Measurements from ENCODE around the gene GABRA6.
"Not testable (repeated sequence)": the region's sequence is repeated elsewhere in the genome, so short reads cannot be mapped to it uniquely, and the experiment has no call there.

The GABRA6 gene

GRCh38 chr5:161685461-161685860 lies at the start of gene GABRA6:
Gene GABRA6 (plus strand): TSS chr5:161685721. CDS start chr5:161685990, 269 bp downstream.
- no peak for DNase-seq

- DNase-seq = no peak
Measured at GRCh38 chr5:161637591-161637990, 47.9 kb upstream of the GABRA6 start.

GRCh38 chr5:161641444-161641843 lies 44.1 kb upstream of the GABRA6 start:
- DNase-seq = no peak

GRCh38 chr5:161645264-161645663 lies 40.3 kb upstream of the GABRA6 start:
- DNase-seq = no peak

- DNase-seq = not testable (repeated sequence)
Measured at GRCh38 chr5:161651926-161652325, 33.6 kb upstream of the GABRA6 start.

- no peak for DNase-seq
Measured at GRCh38 chr5:161660806-161661205, 24.7 kb upstream of the GABRA6 start.

GRCh38 chr5:161663431-161663830 lies 22.1 kb upstream of the GABRA6 start:
- DNase-seq = no peak

GRCh38 chr5:161676103-161676502 lies 9.4 kb upstream of the GABRA6 start:
- peak; percentile 16 for DNase-seq

- no peak for DNase-seq
Measured at GRCh38 chr5:161686149-161686548, 628 bp downstream of the GABRA6 start.

GRCh38 chr5:161686881-161687280 lies 1.4 kb downstream of the GABRA6 start:
- no peak for DNase-seq

- DNase-seq = no peak
Measured at GRCh38 chr5:161687316-161687715, 1.8 kb downstream of the GABRA6 start.

- DNase-seq = no peak
Measured at GRCh38 chr5:161691911-161692310, 6.4 kb downstream of the GABRA6 start.

- no peak for DNase-seq
Measured at GRCh38 chr5:161697001-161697400, 11.5 kb downstream of the GABRA6 start.

- no peak for DNase-seq
Measured at GRCh38 chr5:161700065-161700464, 14.5 kb downstream of the GABRA6 start.

GRCh38 chr5:161703528-161703927 lies 18.0 kb downstream of the GABRA6 start:
- DNase-seq = no peak

GRCh38 chr5:161707382-161707781 lies 21.9 kb downstream of the GABRA6 start:
- DNase-seq = no peak

- no peak for DNase-seq
Measured at GRCh38 chr5:161709239-161709638, 23.7 kb downstream of the GABRA6 start.

GRCh38 chr5:161713042-161713441 lies 27.5 kb downstream of the GABRA6 start:
- DNase-seq = no peak

GRCh38 chr5:161719157-161719556 lies 33.6 kb downstream of the GABRA6 start:
- no peak for DNase-seq

- no peak for DNase-seq
Measured at GRCh38 chr5:161720460-161720859, 34.9 kb downstream of the GABRA6 start.

- no peak for DNase-seq
Measured at GRCh38 chr5:161734741-161735140, 49.2 kb downstream of the GABRA6 start.

- no peak for DNase-seq
Measured at GRCh38 chr5:161740433-161740832, 54.9 kb downstream of the GABRA6 start.

GRCh38 chr5:161744276-161744675 lies 58.8 kb downstream of the GABRA6 start:
- DNase-seq = no peak

- DNase-seq = no peak
Measured at GRCh38 chr5:161745392-161745791, 59.9 kb downstream of the GABRA6 start.

- DNase-seq = no peak
Measured at GRCh38 chr5:161751265-161751664, 65.7 kb downstream of the GABRA6 start.

Data from MV-4-11 (cell line).